Adrenal gland (tissue), 12 donors: ENCODE results near the gene NELFB. TPM values are rescaled to one million over a fixed set of nuclear protein-coding genes. Genes with fewer than 3 reads are reported as not detected.

Experiments
- DNase-seq, 7 donors: peaks; one replicate each; pipeline ENCODE4 v3.0.0-alpha.2; 2019 to 2020
- H3K27ac ChIP-seq, 5 donors: fragments of 200-600 bp; sonication (generic) in 4 of 5; 1 replicate in 3 of 5; 2 replicates in 2 of 5; pipeline versions ENCODE4 v1.5.1 to v1.8.0; 2016 to 2020; ENCODE audit warnings: mild to moderate bottlenecking in 1 of 5
- H3K27me3 ChIP-seq: fragments of 200-600 bp; 2 replicates; pipeline ENCODE4 v1.8.0; 2021
- H3K36me3 ChIP-seq, 2 donors: fragments of 200-600 bp; replicated peaks in 1 of 2; 1 replicate in 1 of 2; 2 replicates in 1 of 2; pipeline versions ENCODE4 v1.5.1 to v1.8.0; 2018 to 2022
- H3K4me1 ChIP-seq, 2 donors: fragments of 200-600 bp; replicated peaks in 1 of 2; 1 replicate in 1 of 2; 2 replicates in 1 of 2; pipeline versions ENCODE4 v1.5.1 to v1.8.0; 2018 to 2021
- H3K4me3 ChIP-seq, 4 donors: fragments of 200-600 bp; sonication (generic) in 3 of 4; one replicate each; pipeline ENCODE4 v1.5.1; 2016 to 2018
- H3K9me3 ChIP-seq, 3 donors: fragments of 200-600 bp; sonication (generic) in 1 of 3; replicated peaks in 1 of 3; 1 replicate in 2 of 3; 2 replicates in 1 of 3; pipeline versions ENCODE4 v1.5.1 to v1.8.0; 2016 to 2021
- CTCF ChIP-seq, 6 experiments: fragments of 450-650 bp in 4 of 6; fragments of 200-600 bp in 2 of 6; sonication (generic) in 1 of 6; IDR thresholded peaks; 1 replicate in 5 of 6; 2 replicates in 1 of 6; pipeline versions ENCODE4 v1.5.1 to v1.8.0; 2016 to 2021; ENCODE audit warnings: antibody characterized with exemption in 6 of 6, mild to moderate bottlenecking in 2 of 6, moderate library complexity in 1 of 6
- POLR2A ChIP-seq, 2 donors: fragments of 450-650 bp; IDR thresholded peaks; one replicate each; pipeline ENCODE4 v1.6.1; 2017; ENCODE audit warnings: antibody characterized with exemption in 2 of 2, mild to moderate bottlenecking in 2 of 2, moderate library complexity in 1 of 2
- WGBS, 4 donors: extraction: QIAGEN DNeasy Blood & Tissue Kit in 2 of 4; methylation state at CpG; one replicate each; pipeline versions ENCODE4 v1.1.5 to v1.1.7; 2013 to 2017; 5-methylcytosine and 5-hydroxymethylcytosine counted together
- intact Hi-C, 2 donors: fragments of 100-400 bp; cut with DNase I; formaldehyde crosslinking; loops; one replicate each; pipeline versions ENCODE4 v1.14.1 to v1.15.0; 2022 to 2023
- polyA plus RNA-seq, 3 donors: library from polyadenylated mRNA; stranded (reverse); fragments of 200-250 nt in 2 of 3; fragments of 350-450 nt in 1 of 3; fragmentation: Illumina TruSeq in 1 of 3; extraction: RNeasy Lipid Tissue Mini Kit (QIAGEN cat#74804) in 1 of 3; gene quantifications; one replicate each; pipeline ENCODE4 v1.2.3, GENCODE V29; 2013 to 2014
- total RNA-seq, 9 donors: library from RNA; depleted of rRNA in 4 of 9; stranded (reverse); fragments of >200 nt in 4 of 9; fragments of 120-200 nt in 1 of 9; fragmentation: NEBNext Ultra II Directional in 1 of 9; extraction: Animal tissue kit (Norgen Biotek cat#: 25700) in 1 of 9; gene quantifications; one replicate each; pipeline versions ENCODE4 v1.1.0 to v1.2.4, GENCODE V29; 2013 to 2023
- donor health status: healthy with polysubstance abuse.
- donor health status: Bipolar disorder and iron deficiency.
- donor health status: DM: yes; HTN: yes; CAD: no.
- donor health status: DM: no; HTN: no; CAD: no.
- donor health status: DM: no; HTN: no; CAD: no.
- donor health status: DM: yes; HTN: yes; CAD: no.

NELFB gene
- total and polyA plus RNA-seq, 12 donors = 10.9 to 56.3 (median 36.9) TPM

- peaks cover 17% of the 10 kb centered on the region for H3K27me3 ChIP-seq
- H3K36me3 ChIP-seq = no peaks in the 10 kb centered on the region
- H3K9me3 ChIP-seq = no peaks in the 10 kb centered on the region
- DNase-seq = peak in 1 of 7 donors; percentile 35
- peaks cover 3 to 13% of the 10 kb centered on the region in 2 donors for H3K4me1 ChIP-seq
- WGBS, 4 donors = 43 to 47% (median 45%) methylated on average over 11 of the region's 11 CpGs
- H3K4me3 ChIP-seq = no peak overlapping the region
- intact Hi-C loops = loop anchor here in 1 of 2 donors (10.0 kb wide), 1 partner anchor 231 kb away; no protein-coding TSS in a partner anchor
- TF ChIP-seq CTCF (IDR thresholded peaks at IDR 0.05) (peak in 1 of 6 experiments; percentile 13), POLR2A (IDR thresholded peaks at IDR 0.05) (no peak)
- no peak overlapping the region for H3K27ac ChIP-seq
Observed at GRCh38 chr9:137294091-137294680, 39.1 kb downstream of the NELFB start.

GRCh38 chr9:137294681-137295237 is 39.6 kb downstream of the NELFB start:
- peaks cover 3 to 13% of the 10 kb centered on the region in 2 donors for H3K4me1 ChIP-seq
- H3K9me3 ChIP-seq = no peaks in the 10 kb centered on the region
- DNase-seq = no peak
- H3K27me3 ChIP-seq = peaks cover 23% of the 10 kb centered on the region
- H3K27ac ChIP-seq = no peak overlapping the region
- intact Hi-C loops = loop anchor here in 1 of 2 donors (5.0 to 10.0 kb wide), 2 partner anchors 113 to 230 kb away; no protein-coding TSS in a partner anchor
- no peaks in the 10 kb centered on the region for H3K36me3 ChIP-seq
- 0 to 36% (median 22%) methylated on average over 1 to 35 of the region's 35 CpGs for WGBS, 4 donors
- H3K4me3 ChIP-seq = peak overlapping the region in 1 of 4 donors; percentile 60
- no peak for TF ChIP-seq POLR2A (IDR thresholded peaks at IDR 0.05)
- no peak for TF ChIP-seq CTCF (IDR thresholded peaks at IDR 0.05)

GRCh38 chr9:137295238-137295811 is 40.2 kb downstream of the NELFB start:
- Histone ChIP-seq H3K36me3 (no peaks in the 10 kb centered on the region), H3K27me3 (peaks cover 26% of the 10 kb centered on the region), H3K9me3 (no peaks in the 10 kb centered on the region), H3K27ac (peak overlapping the region in 1 of 5 donors; percentile 77), H3K4me3 (peak overlapping the region in 1 of 4 donors; percentile 60), H3K4me1 (peaks cover 3 to 13% of the 10 kb centered on the region in 2 donors)
- intact Hi-C loops = loop anchor here in 1 of 2 donors (5.0 to 10.0 kb wide), 2 partner anchors 112 to 229 kb away; no protein-coding TSS in a partner anchor
- TF ChIP-seq CTCF (IDR thresholded peaks at IDR 0.05) = peak in 3 of 6 experiments; percentile 62 to 85 (median 81)
- no peak for TF ChIP-seq POLR2A (IDR thresholded peaks at IDR 0.05)
- peak in 1 of 7 donors; percentile 35 for DNase-seq
- WGBS, 4 donors = 0 to 5% (median 2%) methylated on average over 2 to 76 of the region's 76 CpGs
